Esophagus squamous epithelium (tissue), 4 donors: Measurements from ENCODE around the gene DNMT3A.

Experiments
- POLR2A ChIP-seq, 4 donors: fragments of 450-650 bp; IDR thresholded peaks; one replicate each; pipeline ENCODE4 v1.6.1; 2017; ENCODE audit warnings: antibody characterized with exemption in 4 of 4, mild to moderate bottlenecking in 4 of 4, moderate library complexity in 3 of 4
- TF ChIP-seq, protein P1 (sequence below), 6 experiments: fragments of 450-650 bp in 4 of 6; fragments of 200-600 bp in 2 of 6; sonication (generic) in 2 of 6; IDR thresholded peaks; one replicate each; pipeline ENCODE4 v1.5.1; 2016 to 2019; ENCODE audit warnings: antibody characterized with exemption in 6 of 6, mild to moderate bottlenecking in 4 of 6, moderate library complexity in 4 of 6

GRCh38 chr2:25389161-25389560 lies 47.4 kb upstream of the DNMT3A start:
- TF ChIP-seq, protein P1, sequence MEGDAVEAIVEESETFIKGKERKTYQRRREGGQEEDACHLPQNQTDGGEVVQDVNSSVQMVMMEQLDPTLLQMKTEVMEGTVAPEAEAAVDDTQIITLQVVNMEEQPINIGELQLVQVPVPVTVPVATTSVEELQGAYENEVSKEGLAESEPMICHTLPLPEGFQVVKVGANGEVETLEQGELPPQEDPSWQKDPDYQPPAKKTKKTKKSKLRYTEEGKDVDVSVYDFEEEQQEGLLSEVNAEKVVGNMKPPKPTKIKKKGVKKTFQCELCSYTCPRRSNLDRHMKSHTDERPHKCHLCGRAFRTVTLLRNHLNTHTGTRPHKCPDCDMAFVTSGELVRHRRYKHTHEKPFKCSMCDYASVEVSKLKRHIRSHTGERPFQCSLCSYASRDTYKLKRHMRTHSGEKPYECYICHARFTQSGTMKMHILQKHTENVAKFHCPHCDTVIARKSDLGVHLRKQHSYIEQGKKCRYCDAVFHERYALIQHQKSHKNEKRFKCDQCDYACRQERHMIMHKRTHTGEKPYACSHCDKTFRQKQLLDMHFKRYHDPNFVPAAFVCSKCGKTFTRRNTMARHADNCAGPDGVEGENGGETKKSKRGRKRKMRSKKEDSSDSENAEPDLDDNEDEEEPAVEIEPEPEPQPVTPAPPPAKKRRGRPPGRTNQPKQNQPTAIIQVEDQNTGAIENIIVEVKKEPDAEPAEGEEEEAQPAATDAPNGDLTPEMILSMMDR (IDR thresholded peaks at IDR 0.05) = no peak
- no peak for TF ChIP-seq POLR2A (IDR thresholded peaks at IDR 0.05)
